Activated CD8-positive, alpha-beta memory T cell treated with anti-CD3 and anti-CD28 coated beads, Interleukin-2, amount 10 ng/mL, durations not matched to agents 7 days and 5 days (primary cell): Measurements from ENCODE around the gene NLRP5. TPM values are rescaled to one million over a fixed set of nuclear protein-coding genes. Genes with fewer than 3 reads are reported as not detected.
"Not testable (repeated sequence)": the region's sequence is repeated elsewhere in the genome, so short reads cannot be mapped to it uniquely, and the experiment has no call there.

Experiments
- ATAC-seq: fragments of 150-1000 bp; cut with Tn5 transposase; one replicate; pipeline ENCODE4 v1.10.0; 2021; ENCODE audit warnings: moderate library complexity
- CTCF ChIA-PET: fragments of 350-600 bp; sonication (Branson Sonifier 250); formaldehyde crosslinking; loops from one replicate; lab custom pipeline; 2021; ENCODE audit warnings: antibody characterized with exemption; lab: Charles Lee
- DNase-seq: peaks from one replicate; pipeline ENCODE4 v3.0.0-alpha.2; 2020
- H3K27ac Mint-ChIP-seq: one replicate; pipeline ENCODE4 v1.8.0; 2021; ENCODE audit warnings: mild to moderate bottlenecking, mixed read lengths
- H3K27me3 Mint-ChIP-seq: one replicate; pipeline ENCODE4 v1.8.0; 2021; ENCODE audit warnings: mixed read lengths
- H3K36me3 Mint-ChIP-seq: one replicate; pipeline ENCODE4 v1.8.0; 2021; ENCODE audit warnings: mild to moderate bottlenecking, mixed read lengths
- H3K4me1 Mint-ChIP-seq: one replicate; pipeline ENCODE4 v1.8.0; 2021; ENCODE audit warnings: mixed read lengths
- H3K4me3 Mint-ChIP-seq: one replicate; pipeline ENCODE4 v1.8.0; 2021; ENCODE audit warnings: mild to moderate bottlenecking, moderate library complexity, mixed read lengths
- H3K9me3 Mint-ChIP-seq: one replicate; pipeline ENCODE4 v1.8.0; 2022; ENCODE audit warnings: low read depth, mixed read lengths
- total RNA-seq, 2 experiments: library from RNA; stranded (reverse); gene quantifications; one replicate each; pipeline ENCODE4 v1.2.3, GENCODE V29; 2021

Gene NLRP5
- total RNA-seq: not detected

- Mint-ChIP-seq H3K27me3 (no peaks in the 10 kb centered on the region), H3K9me3 (peaks cover 7% of the 10 kb centered on the region), H3K27ac (no peak within 1 kb of the TSS), H3K4me1 (no peaks in the 10 kb centered on the region), H3K36me3 (no peaks in the 10 kb centered on the region), H3K4me3 (no peak within 1 kb of the TSS)
- ATAC-seq (no peak), DNase-seq (no peak)
- CTCF ChIA-PET: no interaction called here
Measured at GRCh38 chr19:55986487-55986886, at the start of gene NLRP5. NLRP5 (plus strand) TSS chr19:55986775.

DNA sequence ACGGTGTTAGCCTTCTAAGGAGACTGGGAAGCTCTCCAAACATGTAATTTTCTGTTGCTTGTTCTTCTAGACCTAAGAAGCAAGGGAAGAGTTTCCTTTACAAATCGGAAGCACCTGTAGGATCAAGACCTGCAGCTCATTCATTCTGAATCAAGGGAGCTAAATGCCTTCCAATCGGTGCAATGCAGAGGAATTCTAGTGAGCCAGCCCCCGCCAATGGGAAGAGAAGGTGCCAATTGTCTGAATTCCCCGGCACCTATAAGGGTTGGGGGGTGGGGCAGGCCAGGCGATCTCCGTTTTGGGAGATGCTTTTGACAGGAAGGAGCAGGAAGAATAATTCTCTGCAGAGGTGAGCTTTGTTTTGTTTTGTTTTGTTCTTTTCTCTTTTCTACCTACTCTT is 47.4 kb upstream of the NLRP5 start:
- no peak for ATAC-seq
- CTCF ChIA-PET: no interaction called here

DNA sequence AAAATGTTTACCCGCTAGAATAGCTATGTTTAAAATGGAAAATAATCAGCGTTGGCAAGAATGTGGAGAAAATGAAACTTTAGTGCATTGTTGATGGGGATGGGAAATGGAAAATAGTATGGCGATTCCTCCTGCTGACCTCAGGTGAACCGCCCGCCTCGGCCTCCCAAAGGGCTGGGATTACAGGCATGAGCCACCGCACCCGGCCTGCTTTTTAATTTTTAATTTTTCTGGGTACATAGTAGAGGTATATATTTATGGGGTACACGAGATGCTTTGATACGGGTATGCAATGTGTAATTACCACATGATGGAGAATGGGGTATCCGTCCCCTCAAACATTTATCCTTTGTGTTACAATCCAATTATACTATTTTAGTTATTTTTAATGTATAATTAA is 46.3 kb upstream of the NLRP5 start:
- Mint-ChIP-seq H3K27ac (no peak overlapping the region), H3K27me3 (no peaks in the 10 kb centered on the region), H3K9me3 (peaks cover 16% of the 10 kb centered on the region), H3K4me1 (no peaks in the 10 kb centered on the region), H3K4me3 (no peak overlapping the region), H3K36me3 (no peaks in the 10 kb centered on the region)
- ATAC-seq (no peak), DNase-seq (no peak)
- CTCF ChIA-PET: no interaction called here

More for the DNA sequence above, 47.4 kb upstream of the NLRP5 start:
- peaks cover 21% of the 10 kb centered on the region for H3K9me3 Mint-ChIP-seq
- no peak overlapping the region for H3K27ac Mint-ChIP-seq
- DNase-seq: no peak
- no peaks in the 10 kb centered on the region for H3K4me1 Mint-ChIP-seq
- H3K4me3 Mint-ChIP-seq: no peak overlapping the region
- no peaks in the 10 kb centered on the region for H3K36me3 Mint-ChIP-seq
- no peaks in the 10 kb centered on the region for H3K27me3 Mint-ChIP-seq

DNA sequence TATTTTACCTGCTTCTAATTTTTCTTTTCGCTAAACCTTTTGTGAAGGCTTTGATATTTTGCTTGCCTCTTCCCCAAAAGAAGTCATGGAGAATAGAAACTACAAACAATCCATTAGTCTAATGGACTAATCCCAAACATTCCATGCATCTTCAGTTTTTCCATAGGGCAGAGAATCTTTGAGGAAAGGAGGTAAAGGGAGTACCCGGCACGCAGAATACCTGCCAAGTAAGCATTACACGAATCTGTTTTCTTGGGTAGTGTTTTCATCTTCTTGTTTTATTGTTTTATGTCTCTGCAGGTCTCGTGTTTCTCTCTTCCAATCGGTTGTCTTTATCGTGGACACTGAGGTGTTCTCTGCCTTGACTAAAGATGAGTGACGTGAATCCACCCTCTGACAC is 39.0 kb upstream of the NLRP5 start, which contains the start of gene NLRP8:
Gene NLRP8, plus strand, starts transcription at position 301 of the 400 bp plus-strand sequence.
- CTCF ChIA-PET: no interaction called here
- H3K27ac Mint-ChIP-seq: no peak within 1 kb of the TSS
- H3K27me3 Mint-ChIP-seq: no peaks in the 10 kb centered on the region
- no peaks in the 10 kb centered on the region for H3K36me3 Mint-ChIP-seq
- DNase-seq (no peak), ATAC-seq (no peak)
- no peaks in the 10 kb centered on the region for H3K4me1 Mint-ChIP-seq
- peaks cover 24% of the 10 kb centered on the region for H3K9me3 Mint-ChIP-seq
- H3K4me3 Mint-ChIP-seq: no peak within 1 kb of the TSS

- H3K4me1 Mint-ChIP-seq, ATAC-seq, DNase-seq, CTCF ChIA-PET, H3K4me3 Mint-ChIP-seq, H3K27ac Mint-ChIP-seq, H3K36me3 Mint-ChIP-seq, H3K27me3 Mint-ChIP-seq: not testable (repeated sequence)
- peaks cover 27% of the 10 kb centered on the region for H3K9me3 Mint-ChIP-seq
Measured at GRCh38 chr19:55950566-55950965, 36.0 kb upstream of the NLRP5 start.

- peaks cover 7% of the 10 kb centered on the region for H3K9me3 Mint-ChIP-seq
- H3K4me1 Mint-ChIP-seq: no peaks in the 10 kb centered on the region
- CTCF ChIA-PET: no interaction called here
- no peak for ATAC-seq
- DNase-seq: no peak
- no peaks in the 10 kb centered on the region for H3K36me3 Mint-ChIP-seq
- H3K4me3 Mint-ChIP-seq: no peak overlapping the region
- H3K27ac Mint-ChIP-seq: no peak overlapping the region
- H3K27me3 Mint-ChIP-seq: no peaks in the 10 kb centered on the region
Measured at GRCh38 chr19:55956431-55956830, 30.1 kb upstream of the NLRP5 start.

GRCh38 chr19:55958356-55958755 is 28.2 kb upstream of the NLRP5 start:
- DNase-seq (no peak), ATAC-seq (no peak)
- Mint-ChIP-seq H3K9me3 (peaks cover 7% of the 10 kb centered on the region), H3K27ac (no peak overlapping the region), H3K4me3 (no peak overlapping the region), H3K27me3 (no peaks in the 10 kb centered on the region), H3K4me1 (no peaks in the 10 kb centered on the region), H3K36me3 (no peaks in the 10 kb centered on the region)
- CTCF ChIA-PET: no interaction called here

DNA sequence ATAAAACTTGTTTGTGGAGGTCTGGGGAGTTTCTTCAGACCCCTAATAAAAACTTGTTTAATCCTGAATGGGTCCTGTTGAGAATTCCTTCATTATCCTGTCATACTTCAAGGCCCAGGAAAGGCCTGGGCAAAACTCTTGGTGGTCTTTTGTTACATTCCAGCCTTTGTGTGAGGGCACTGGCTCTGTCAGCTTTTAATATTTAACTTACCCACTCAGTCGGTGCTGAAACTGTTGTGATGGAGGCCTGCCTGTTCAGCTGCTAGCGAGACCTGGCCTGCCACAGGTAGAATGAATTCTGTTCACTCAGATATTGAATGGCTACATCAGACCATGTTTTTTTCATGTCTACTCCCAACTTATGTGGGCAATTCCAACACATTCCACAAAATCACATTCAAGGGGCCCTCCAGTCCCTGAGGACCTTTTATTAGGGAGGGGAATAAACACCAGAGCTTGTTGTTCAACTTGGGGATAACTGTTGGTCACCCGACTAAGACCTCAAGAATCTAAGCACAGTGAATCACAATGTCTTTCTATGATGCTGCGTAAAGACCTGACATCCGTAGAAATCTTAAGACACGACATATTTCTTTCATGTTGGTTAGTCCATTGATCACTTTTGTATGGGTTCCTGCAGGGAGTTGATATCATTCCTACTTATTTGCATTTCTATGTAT is 26.4 kb upstream of the NLRP5 start:
- DNase-seq (no peak), ATAC-seq (no peak)
- H3K4me3 Mint-ChIP-seq: no peak overlapping the region
- H3K4me1 Mint-ChIP-seq: no peaks in the 10 kb centered on the region
- no peaks in the 10 kb centered on the region for H3K27me3 Mint-ChIP-seq
- CTCF ChIA-PET: no interaction called here
- no peaks in the 10 kb centered on the region for H3K36me3 Mint-ChIP-seq
- no peak overlapping the region for H3K27ac Mint-ChIP-seq
- H3K9me3 Mint-ChIP-seq: peaks cover 3% of the 10 kb centered on the region

DNA sequence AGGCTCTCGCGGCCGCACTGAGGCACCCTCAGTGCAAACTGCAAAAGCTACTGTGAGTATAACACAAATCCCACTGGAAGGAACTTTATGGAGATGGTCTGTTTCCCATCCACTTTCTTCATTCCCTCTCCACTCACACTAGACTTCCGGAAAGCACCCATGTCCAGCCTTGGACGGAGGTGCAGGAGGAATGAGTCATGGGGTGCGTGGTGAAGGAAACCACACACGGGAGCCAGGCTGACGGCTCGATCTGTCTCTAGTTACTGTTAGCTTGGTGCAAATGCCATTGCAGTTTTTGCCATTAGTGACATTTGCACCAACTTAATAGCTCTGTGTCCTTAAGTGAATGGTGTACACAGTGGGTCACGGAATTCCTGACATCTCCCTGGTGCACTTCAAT is 24.4 kb upstream of the NLRP5 start:
- Mint-ChIP-seq H3K9me3 (peaks cover 3% of the 10 kb centered on the region), H3K36me3 (no peaks in the 10 kb centered on the region), H3K4me1 (no peaks in the 10 kb centered on the region), H3K4me3 (no peak overlapping the region), H3K27me3 (no peaks in the 10 kb centered on the region), H3K27ac (no peak overlapping the region)
- ATAC-seq (no peak), DNase-seq (no peak)
- CTCF ChIA-PET: no interaction called here

DNA sequence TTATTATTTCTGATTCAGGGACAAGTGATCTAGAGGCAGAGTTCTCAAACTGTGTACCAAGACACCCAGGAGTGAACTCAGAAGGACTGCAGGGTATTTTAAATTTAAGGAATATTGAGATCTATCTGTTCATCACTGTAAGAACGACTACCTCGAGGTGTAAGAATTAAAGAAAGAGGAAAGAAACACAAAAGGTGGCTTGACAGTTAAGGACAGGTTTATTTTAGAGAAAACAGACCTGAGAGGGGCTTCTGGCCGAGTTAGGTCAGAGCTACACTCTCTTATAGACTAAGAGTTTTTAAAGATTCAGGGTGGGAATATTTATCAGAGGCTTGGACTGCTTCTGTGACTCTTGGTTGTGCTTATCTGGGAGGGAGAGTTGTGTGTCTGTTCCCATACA is 12.6 kb upstream of the NLRP5 start:
- H3K4me1 Mint-ChIP-seq: no peaks in the 10 kb centered on the region
- no peaks in the 10 kb centered on the region for H3K27me3 Mint-ChIP-seq
- peaks cover 12% of the 10 kb centered on the region for H3K9me3 Mint-ChIP-seq
- H3K27ac Mint-ChIP-seq: no peak overlapping the region
- H3K36me3 Mint-ChIP-seq: no peaks in the 10 kb centered on the region
- CTCF ChIA-PET: no interaction called here
- no peak overlapping the region for H3K4me3 Mint-ChIP-seq
- ATAC-seq (no peak), DNase-seq (no peak)

DNA sequence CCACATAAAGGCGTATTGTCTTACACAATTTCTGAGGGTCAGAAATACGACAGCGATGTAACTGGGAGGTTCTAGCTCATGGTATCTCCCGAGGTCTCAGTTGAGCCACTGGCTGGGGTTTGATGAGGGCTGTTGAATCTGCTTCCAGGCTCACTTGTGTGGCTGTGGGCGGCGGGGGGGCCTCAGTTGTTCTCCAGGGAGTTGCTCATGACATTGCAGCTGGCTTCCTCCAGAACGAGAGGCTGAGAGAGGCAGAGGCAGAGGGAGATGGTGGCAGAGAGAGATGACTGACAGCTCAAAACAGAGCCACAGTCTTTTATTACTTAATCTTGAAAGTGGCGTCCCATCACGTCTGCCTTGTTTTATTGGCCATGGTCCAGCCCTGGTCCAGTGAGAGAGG is 6.2 kb upstream of the NLRP5 start:
- no peaks in the 10 kb centered on the region for H3K36me3 Mint-ChIP-seq

GRCh38 chr19:55985254-55985653 is 1.3 kb upstream of the NLRP5 start:
- H3K4me3 Mint-ChIP-seq: no peak overlapping the region
- H3K9me3 Mint-ChIP-seq: peaks cover 7% of the 10 kb centered on the region
- no peak overlapping the region for H3K27ac Mint-ChIP-seq
- H3K4me1 Mint-ChIP-seq: no peaks in the 10 kb centered on the region
- no peaks in the 10 kb centered on the region for H3K27me3 Mint-ChIP-seq
- H3K36me3 Mint-ChIP-seq: no peaks in the 10 kb centered on the region
- DNase-seq (no peak), ATAC-seq (no peak)
- CTCF ChIA-PET: no interaction called here

More for the DNA sequence above, 6.2 kb upstream of the NLRP5 start:
- H3K4me3 Mint-ChIP-seq: no peak overlapping the region
- peaks cover 11% of the 10 kb centered on the region for H3K9me3 Mint-ChIP-seq
- H3K27me3 Mint-ChIP-seq: no peaks in the 10 kb centered on the region
- DNase-seq (no peak), ATAC-seq (no peak)
- H3K4me1 Mint-ChIP-seq: no peaks in the 10 kb centered on the region
- no peak overlapping the region for H3K27ac Mint-ChIP-seq
- CTCF ChIA-PET: no interaction called here

- Mint-ChIP-seq H3K36me3 (peaks cover 4% of the 10 kb centered on the region), H3K4me1 (no peaks in the 10 kb centered on the region), H3K27me3 (no peaks in the 10 kb centered on the region), H3K9me3 (peaks cover 22% of the 10 kb centered on the region), H3K27ac (no peak overlapping the region), H3K4me3 (no peak overlapping the region)
- ATAC-seq (no peak), DNase-seq (no peak)
- CTCF ChIA-PET: no interaction called here
Measured at GRCh38 chr19:55990831-55991230, 4.3 kb downstream of the NLRP5 start.

DNA sequence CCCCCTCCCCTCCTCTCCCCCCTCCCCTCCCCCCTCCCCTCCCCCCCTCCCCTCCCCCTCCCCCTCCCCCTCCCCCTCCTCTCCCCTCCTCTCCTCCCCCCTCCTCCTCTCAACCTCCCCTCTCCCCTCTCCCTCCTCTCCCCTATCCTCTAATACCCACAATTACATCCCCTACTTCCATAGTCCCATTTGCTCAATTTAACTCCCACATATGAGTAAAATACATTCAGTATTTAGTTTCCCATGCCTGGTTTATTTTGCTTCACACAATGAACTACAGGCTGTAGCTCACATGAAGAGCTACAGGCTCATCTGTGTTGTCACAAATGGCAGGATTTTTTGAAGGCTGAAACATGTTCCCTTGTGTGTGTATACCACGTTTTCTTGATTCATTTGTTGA is 6.9 kb downstream of the NLRP5 start:
- Mint-ChIP-seq H3K27ac (no peak overlapping the region), H3K9me3 (peaks cover 18% of the 10 kb centered on the region), H3K36me3 (peaks cover 4% of the 10 kb centered on the region), H3K4me1 (no peaks in the 10 kb centered on the region), H3K27me3 (no peaks in the 10 kb centered on the region), H3K4me3 (no peak overlapping the region)
- ATAC-seq: no peak
- CTCF ChIA-PET: no interaction called here
- no peak for DNase-seq
